Measurements from ENCODE around the gene NANOS3. TPM values are rescaled to one million over a fixed set of nuclear protein-coding genes. Genes with fewer than 3 reads are reported as not detected.
"Not testable (repeated sequence)": the region's sequence is repeated elsewhere in the genome, so short reads cannot be mapped to it uniquely, and the experiment has no call there.

Gene NANOS3
- total and polyA plus RNA-seq, 9 donors, result 0.30 to 2.4 (median 1.1) TPM; not detected in 4

DNA sequence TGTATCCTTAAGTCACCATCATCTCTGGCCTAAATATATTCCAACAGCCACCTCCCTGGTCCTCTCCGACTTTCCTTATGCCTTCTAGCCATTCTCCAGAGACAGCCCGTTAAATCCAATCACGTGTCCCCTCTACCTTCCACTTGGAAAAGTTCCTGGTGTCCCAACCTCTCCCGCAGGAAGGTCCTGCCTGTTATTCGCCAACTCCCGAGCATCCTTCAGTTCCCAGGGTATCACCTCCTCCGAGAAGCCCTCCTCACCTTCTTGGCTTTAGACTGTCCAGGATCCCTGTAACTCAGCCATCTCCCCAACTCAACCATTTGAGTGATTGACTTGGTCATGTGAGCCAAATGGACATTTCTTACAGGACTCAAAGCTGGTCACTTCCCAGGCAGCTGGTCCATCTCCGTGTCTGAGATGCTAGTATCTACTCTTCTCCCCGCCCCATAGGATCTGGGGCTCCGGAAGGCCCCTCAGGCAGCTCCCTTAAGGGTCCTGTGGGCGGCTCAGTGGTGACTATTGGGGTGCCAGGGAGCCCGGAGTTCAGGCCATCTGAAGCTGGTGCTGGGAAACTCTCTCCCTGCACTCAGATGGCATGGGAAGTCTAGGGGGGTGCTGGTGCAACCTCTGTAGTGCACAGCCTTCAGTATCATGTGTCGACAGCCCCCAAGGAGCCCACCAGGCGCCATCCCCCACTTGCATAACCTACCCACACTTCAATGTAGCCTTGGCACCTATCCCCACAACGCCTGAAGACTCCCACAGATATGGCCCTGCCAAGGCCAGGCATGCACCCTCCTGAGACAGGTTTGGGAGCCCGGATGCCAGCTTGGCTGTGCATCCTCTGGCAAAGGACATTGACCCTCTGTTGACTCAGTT lies 27.9 kb upstream of the NANOS3 start:
- TF ChIP-seq POLR2A (IDR thresholded peaks at IDR 0.05) (no peak), EP300 (IDR thresholded peaks at IDR 0.05) (no peak)
- TF ChIP-seq, protein P1, sequence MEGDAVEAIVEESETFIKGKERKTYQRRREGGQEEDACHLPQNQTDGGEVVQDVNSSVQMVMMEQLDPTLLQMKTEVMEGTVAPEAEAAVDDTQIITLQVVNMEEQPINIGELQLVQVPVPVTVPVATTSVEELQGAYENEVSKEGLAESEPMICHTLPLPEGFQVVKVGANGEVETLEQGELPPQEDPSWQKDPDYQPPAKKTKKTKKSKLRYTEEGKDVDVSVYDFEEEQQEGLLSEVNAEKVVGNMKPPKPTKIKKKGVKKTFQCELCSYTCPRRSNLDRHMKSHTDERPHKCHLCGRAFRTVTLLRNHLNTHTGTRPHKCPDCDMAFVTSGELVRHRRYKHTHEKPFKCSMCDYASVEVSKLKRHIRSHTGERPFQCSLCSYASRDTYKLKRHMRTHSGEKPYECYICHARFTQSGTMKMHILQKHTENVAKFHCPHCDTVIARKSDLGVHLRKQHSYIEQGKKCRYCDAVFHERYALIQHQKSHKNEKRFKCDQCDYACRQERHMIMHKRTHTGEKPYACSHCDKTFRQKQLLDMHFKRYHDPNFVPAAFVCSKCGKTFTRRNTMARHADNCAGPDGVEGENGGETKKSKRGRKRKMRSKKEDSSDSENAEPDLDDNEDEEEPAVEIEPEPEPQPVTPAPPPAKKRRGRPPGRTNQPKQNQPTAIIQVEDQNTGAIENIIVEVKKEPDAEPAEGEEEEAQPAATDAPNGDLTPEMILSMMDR (IDR thresholded peaks at IDR 0.05), result no peak
- intact Hi-C loops (cut with DNase I), result loop anchor here in 2 of 4 donors (10.0 kb wide), 2 partner anchors 54 to 1064 kb away; partner anchors contain the start of gene ZSWIM4 (in 1 of the 2)
- no peaks in the 10 kb centered on the region for H3K36me3 ChIP-seq
- 61 to 76% (median 67%) methylated on average over 16 of the region's 16 CpGs for WGBS, 3 donors
- H3K4me3 ChIP-seq, result no peak overlapping the region
- no peaks in the 10 kb centered on the region for H3K9me3 ChIP-seq
- peak in 3 of 5 donors; percentile 54 to 57 (median 57) for DNase-seq
- H3K4me1 ChIP-seq (ENCODE audit: insufficient read depth), result peaks cover 11% of the 10 kb centered on the region
- no peaks in the 10 kb centered on the region for H3K27me3 ChIP-seq
- peak overlapping the region; percentile 76 to 98 for H3K27ac ChIP-seq

DNA sequence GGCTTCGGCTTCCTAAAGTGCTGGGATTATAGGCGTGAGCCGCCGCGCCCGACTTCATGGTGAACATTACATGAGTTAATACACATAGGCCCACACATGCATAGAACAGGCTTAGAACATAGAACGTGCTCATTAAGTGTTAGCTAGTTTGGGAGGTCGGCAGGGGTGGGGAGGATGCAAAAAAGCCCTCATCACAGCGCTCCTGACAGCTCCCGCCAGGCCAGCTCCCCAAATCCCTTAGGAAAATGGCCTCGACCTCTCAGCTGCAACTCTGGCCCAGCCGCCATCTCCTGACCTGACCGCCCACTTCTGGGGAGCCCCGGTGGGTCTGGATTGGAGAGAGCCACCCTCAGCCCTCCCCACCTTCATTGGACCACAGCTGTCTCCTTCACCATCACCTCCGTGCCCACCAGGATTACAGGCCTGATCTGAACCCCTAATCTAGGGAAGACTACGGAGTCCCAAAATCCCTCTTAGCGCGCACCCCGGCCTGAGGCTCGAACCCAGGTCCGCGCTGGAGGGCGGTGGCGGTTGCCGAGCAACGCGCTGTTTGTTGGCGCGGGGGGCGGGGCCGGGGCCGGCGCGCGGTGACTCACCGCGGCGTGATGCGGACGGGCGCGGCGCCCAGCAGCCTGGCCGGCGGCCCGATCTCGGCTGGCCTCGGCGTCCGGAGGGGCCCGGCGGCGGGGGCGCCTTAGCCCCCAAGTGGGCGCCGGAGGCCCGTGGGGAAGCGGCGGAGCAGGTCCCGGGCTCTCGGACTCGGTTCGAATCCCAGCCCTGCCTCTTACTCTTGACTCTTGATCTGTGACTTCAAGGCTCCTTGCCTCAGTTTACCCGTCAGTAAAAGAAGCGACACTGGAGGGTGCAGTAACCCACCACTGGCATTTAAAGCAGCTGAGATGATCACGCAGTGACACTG lies 26.7 kb upstream of the NANOS3 start:
- peak overlapping the region; percentile 86 to 89 for H3K27ac ChIP-seq
- intact Hi-C loops (cut with DNase I), result loop anchor here in 2 of 4 donors (10.0 kb wide), 2 partner anchors 55 to 1065 kb away; partner anchors contain the start of gene ZSWIM4 (in 1 of the 2)
- peak; percentile 84 to 96 (median 92) for DNase-seq
- no peaks in the 10 kb centered on the region for H3K9me3 ChIP-seq
- no peaks in the 10 kb centered on the region for H3K36me3 ChIP-seq
- TF ChIP-seq, protein P1 (IDR thresholded peaks at IDR 0.05), result no peak
- TF ChIP-seq POLR2A (IDR thresholded peaks at IDR 0.05), result peak; percentile 31
- peak; percentile 6 for TF ChIP-seq EP300 (IDR thresholded peaks at IDR 0.05)
- peaks cover 11% of the 10 kb centered on the region for H3K4me1 ChIP-seq (ENCODE audit: insufficient read depth)
- H3K4me3 ChIP-seq, result peak overlapping the region; percentile 33
- H3K27me3 ChIP-seq, result no peaks in the 10 kb centered on the region
- whole genome bisulfite sequencing, 3 donors, result 14 to 18% (median 18%) methylated on average over 47 to 66 of the region's 66 CpGs

DNA sequence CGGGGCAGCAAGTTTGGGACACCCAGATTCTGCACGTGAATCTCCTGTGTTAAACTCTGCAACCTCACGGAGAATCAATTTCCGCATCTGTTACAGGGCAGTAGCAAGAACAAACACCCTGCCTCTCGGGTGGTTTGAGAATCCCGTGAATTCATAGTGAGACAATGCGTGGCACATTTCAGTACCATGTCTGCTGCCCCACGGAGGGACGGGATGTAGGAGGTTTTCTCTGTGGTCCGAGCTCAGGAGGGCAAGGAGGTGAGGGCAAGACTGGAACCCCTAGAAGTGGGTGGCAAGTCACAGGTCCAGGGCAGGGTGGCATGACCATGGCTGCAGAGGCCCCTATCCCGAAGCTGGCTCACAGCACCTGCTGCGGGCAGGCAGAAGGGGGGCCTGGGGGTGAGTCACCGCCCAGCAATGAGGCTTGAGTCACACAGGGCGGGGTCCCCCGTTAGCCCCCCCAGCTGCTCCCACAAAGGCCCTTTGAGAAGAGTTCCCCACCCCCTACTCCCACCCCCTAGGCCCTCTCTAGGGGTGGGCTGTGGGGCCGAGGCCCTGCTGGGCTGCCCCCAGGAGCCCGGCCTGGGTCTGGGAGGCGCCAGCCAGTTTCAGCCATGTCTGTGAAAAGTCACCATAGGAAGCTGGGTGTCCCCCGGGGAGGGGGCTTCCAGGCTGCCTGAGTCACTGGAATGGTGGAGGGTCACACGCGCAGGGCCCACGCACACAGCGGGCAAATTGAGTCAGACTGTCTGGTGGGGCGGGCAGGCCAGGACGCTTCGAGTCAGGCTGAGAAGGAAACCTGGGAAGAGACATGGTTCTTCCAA lies 25.8 kb upstream of the NANOS3 start:
- TF ChIP-seq POLR2A (IDR thresholded peaks at IDR 0.05), result no peak
- TF ChIP-seq, protein P1 (IDR thresholded peaks at IDR 0.05), result peak in 1 of 3 donors; percentile 4
- intact Hi-C loops (cut with DNase I), result no loop called here
- Histone ChIP-seq H3K4me1 (ENCODE audit: insufficient read depth) (peaks cover 11% of the 10 kb centered on the region), H3K4me3 (peak overlapping the region; percentile 33), H3K27ac (peak overlapping the region; percentile 86 to 89), H3K36me3 (no peaks in the 10 kb centered on the region), H3K9me3 (no peaks in the 10 kb centered on the region), H3K27me3 (no peaks in the 10 kb centered on the region)
- peak; percentile 87 to 95 (median 90) for DNase-seq
- WGBS, 3 donors, result 35 to 37% (median 35%) methylated on average over 23 to 26 of the region's 26 CpGs

DNA sequence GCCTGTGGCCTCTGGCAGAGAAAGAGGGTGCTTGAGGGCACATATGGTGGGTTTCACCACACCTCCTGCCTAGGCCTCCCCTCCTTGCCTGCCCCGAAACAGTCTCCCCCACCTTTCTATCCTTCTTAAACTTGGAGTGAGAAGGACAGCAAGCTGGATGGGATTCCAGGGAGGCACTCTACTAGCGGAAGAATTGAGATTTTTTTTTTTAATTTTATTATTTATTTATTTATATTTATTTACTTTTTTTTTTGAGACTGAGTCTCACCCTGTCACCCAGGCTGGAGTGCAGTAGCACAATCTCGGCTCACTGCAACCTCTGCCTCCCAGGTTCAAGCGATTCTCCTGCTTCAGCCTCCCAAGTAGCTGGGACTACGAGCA lies 25.2 kb upstream of the NANOS3 start:
- peak overlapping the region; percentile 86 to 89 for H3K27ac ChIP-seq
- H3K4me3 ChIP-seq; H3K36me3 ChIP-seq; intact Hi-C loops (cut with DNase I); H3K9me3 ChIP-seq; DNase-seq; H3K27me3 ChIP-seq; H3K4me1 ChIP-seq (ENCODE audit: insufficient read depth): not testable (repeated sequence)
- 74 to 93% (median 83%) methylated on average over 5 of the region's 5 CpGs for whole genome bisulfite sequencing, 3 donors

DNA sequence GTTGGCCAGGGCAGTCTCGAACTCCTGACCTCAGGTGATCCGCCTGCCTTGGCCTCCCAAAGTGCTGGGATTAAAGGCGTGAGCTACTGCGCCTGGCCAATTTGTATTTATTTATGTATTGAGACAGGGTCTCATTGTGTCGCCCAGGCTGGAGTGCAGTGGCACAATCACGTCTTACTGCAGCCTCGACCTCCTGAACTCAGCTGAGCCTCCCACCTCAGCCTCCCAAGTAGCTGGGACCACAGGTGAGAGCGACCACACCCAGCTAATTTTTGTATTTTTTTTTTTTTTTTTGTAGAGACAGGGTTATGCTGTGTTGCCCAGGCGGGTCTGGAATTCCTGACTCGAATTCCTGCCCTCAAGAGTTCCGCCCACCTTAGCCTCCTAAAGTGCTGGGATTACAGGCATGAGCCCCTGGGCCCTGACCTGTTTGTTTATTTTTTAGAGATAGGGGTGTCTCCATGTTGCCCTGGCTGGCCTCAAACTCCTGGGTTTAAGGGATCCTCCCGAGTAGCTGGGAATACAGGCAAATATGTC lies 24.7 kb upstream of the NANOS3 start:
- H3K36me3 ChIP-seq; H3K4me3 ChIP-seq; DNase-seq; intact Hi-C loops (cut with DNase I); H3K4me1 ChIP-seq (ENCODE audit: insufficient read depth); H3K9me3 ChIP-seq; H3K27me3 ChIP-seq: not testable (repeated sequence)
- 79 to 84% (median 81%) methylated on average over 12 of the region's 12 CpGs for WGBS, 3 donors
- H3K27ac ChIP-seq, result peak overlapping the region in 1 of 2 donors; percentile 86

Data from ovary (tissue), 9 donors.